ENCODE results near the gene GALNT7. TPM values are rescaled to one million over a fixed set of nuclear protein-coding genes. Genes with fewer than 3 reads are reported as not detected.

The GALNT7 gene
- total RNA-seq, 1 donor from 2014 or later, result 29.6 TPM

DNA sequence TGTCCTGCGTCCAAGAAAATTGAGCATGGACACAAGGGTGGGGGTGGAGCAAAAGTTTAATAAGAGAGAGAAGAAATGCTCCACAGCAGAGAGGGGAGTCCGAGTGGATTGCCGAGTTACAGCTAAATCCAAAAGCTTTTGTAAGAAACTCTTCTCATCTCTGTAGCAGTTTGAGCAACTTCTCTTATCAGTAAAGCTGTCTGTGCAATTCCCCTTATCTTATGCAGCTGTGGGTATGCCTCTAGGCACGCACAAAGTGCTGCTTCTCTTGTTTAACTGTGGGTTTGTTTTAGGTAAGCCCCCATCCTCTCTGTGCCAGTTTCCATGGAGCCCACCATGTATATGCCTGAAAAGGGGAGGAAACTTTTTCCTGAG is 120.7 kb downstream of the GALNT7 start:
- DNase-seq (ENCODE audit: low spot score), result peak; percentile 91

DNA sequence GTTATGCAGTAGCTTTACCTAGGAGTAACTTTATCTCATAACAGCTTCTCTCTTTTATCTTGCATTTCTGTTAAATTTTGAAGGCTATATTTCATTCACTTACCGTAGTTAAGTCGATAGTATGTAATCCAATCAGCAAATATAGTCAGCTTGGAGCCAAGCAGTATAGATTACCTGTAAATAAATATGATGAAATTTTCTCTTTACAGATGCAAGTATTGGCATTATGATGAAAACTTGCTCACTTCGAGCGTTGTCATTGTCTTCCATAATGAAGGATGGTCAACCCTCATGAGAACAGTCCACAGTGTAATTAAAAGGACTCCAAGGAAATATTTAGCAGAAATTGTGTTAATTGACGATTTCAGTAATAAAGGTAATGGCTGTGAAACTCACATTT is 123.3 kb downstream of the GALNT7 start:
- DNase-seq (ENCODE audit: low spot score), result no peak

DNA sequence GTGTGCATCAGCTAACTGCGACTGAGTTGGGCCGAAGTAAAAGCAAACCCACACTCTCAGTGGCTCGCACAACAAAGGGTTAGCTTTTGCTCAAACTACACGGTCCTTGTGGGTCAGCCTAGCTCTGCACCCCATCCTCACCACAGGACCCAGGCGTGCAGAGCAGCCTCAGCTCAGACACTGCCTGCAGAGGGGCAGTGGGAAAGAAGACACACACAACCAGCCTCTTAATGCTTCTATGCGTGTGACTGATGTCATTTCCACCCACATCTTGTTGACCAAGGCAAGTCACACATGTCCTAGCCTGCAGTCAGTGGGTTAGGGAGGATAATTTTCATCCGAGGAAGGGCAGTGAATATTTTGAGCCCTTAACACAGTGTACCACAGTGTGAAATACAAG is 125.1 kb downstream of the GALNT7 start:
- DNase-seq (ENCODE audit: low spot score), result no peak

DNA sequence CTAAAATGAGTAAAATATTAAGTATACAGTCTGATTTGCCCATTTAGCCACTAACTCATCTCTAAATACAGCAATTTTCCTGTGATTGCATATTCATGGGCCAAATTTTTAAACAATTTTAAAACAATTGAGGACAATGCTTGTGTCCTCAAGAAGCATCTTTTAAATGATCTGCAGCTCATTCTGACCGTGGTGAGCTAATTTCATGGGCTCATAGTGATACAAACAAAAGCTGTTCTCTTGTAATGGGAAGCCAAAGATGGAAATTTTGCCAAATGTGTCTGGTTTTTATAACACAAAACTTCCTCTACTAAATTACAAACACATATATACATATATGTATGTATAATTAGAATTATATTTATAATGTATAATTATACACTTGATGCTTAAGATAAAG is 125.8 kb downstream of the GALNT7 start:
- no peak for DNase-seq (ENCODE audit: low spot score)

DNA sequence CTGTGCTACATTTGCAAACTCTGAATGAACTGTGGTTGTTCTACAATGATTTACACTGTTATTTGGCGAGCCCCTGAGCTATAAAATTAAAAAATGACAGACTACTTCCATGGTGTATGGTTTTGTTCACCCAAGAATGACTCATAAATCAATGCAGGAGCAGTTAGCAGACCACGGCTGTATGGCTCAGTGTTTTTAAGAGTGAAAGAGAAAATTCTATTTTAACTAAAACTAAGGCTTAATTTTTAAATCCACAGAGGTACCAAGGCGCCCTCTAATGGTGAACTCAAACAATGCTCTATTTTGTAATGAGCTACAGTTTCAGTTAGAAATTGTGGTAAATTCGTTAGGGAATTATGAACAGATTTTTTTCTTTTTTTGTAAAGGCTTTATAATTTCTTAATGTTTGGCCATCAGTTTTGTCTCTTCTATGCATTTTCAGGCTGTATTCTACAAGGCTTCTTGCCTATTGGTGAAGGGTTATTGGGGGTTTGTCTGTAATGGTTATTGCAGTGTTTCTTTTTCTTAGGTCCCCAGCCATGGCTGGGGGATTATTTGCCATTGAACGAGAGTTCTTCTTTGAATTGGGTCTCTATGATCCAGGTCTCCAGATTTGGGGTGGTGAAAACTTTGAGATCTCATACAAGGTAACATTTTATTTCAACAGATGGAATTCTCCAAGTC is 133.0 kb downstream of the GALNT7 start:
- DNase-seq (ENCODE audit: low spot score), result peak; percentile 58

DNA sequence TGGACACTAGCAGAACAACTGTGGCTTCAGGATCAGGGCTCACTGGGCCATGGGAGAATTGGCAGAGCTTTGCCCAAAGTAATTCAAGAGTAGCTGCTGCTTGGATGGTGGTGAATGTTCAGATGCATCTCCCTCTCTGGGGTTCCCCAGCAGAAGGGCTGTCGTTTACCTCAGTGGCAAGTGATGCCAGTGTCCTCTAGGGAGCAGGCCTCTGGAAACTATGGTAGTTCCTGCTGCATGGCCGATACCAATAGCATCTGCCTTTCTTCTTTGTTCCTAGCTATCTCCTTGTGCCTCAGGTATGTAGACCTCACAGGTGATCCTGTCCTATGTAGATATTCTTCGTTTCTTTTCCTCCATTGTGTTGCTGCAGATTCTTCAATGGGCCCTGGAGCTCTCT is 139.2 kb downstream of the GALNT7 start:
- no peak for DNase-seq (ENCODE audit: low spot score)

DNA sequence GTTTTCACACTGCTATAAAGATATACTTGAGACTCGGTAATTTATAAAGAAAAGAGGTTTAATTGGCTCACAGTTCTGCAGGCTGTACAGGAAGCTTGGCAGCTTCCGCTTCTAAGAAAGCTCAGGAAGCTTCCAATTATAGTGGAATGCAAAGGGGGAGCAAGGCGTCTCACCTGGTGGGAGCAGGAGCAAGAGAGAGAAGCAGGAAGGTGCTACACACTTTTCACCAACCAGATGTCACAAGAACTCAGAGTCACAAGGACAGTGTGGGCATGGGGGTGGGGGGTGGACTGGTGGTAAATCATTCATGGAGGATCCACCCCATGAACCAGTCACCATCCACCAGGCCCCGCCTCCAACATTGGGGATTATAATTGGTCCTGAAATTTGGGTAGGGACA is 142.8 kb downstream of the GALNT7 start:
- DNase-seq (ENCODE audit: low spot score), result no peak

DNA sequence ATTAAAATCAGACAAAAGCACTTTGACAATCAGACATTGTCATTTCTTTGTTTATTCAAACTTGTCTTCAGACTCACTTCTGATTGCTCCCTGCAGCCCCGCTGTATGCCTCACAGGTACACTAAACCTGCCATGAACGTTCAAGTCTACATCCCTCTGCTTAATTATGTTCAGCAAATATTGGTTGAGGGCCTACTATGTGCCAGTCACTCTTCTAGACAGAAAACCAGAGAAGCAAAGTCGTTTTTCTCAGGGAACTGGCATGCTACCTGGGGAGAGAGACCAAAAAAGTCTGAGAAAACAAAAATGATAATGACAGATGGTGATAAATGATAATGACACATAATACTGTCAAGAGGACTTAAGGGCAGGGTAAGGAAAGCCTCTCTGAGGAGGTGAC is 146.1 kb downstream of the GALNT7 start:
- DNase-seq (ENCODE audit: low spot score), result no peak

DNA sequence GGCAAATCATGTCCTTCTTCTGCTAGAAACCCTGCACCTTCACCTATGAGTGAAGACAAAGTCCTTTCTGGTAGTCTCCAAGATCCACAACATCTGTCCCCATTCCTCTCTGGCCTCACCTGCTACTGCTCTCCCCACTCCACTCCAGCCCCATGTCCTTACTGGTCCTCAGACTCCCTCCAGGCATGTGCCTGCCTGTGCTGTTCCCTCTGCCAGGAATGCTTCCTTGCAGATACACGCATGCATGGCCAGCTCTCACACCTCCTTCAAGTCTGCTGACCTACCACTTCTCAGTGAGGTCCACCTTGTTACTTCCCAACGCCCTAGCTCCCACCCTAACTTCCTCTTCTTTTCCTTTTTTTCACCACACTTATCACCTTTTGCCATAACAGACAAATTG is 147.4 kb downstream of the GALNT7 start:
- no peak for DNase-seq (ENCODE audit: low spot score)

DNA sequence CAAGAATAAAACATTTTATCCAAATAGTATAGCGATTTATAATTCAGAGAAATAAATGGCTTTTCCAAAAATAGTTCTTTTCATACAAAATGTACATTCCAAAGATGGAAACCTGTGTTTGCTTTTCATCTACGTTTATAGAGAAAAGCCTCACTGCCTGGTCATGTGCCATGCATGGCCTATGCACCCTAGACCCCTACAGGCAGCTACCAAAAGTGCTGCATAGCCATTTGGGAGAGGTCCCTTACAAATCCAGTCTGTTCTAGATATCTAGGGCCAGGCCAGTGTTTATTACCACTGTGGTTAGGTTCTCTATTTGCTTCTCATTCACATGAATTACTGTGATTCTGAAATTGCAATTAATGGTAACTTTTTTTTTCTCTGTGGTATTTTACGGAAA is 148.4 kb downstream of the GALNT7 start:
- no peak for DNase-seq (ENCODE audit: low spot score)

DNA sequence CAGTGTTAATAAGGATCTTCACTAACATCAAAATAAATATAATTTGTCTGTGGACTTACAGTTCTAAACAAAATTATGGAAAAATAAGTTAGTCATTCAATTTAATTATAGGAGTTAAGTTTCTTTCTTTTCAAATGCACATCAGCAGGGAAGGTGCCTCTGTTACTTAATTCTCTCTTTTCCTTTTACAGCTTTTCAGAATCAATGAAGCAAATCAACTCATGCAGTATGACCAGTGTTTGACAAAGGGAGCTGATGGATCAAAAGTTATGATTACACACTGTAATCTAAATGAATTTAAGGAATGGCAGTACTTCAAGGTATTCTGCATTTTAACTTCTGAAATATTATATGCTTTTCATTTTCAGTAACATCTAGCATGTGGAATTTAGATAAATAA is 149.6 kb downstream of the GALNT7 start:
- no peak for DNase-seq (ENCODE audit: low spot score)

DNA sequence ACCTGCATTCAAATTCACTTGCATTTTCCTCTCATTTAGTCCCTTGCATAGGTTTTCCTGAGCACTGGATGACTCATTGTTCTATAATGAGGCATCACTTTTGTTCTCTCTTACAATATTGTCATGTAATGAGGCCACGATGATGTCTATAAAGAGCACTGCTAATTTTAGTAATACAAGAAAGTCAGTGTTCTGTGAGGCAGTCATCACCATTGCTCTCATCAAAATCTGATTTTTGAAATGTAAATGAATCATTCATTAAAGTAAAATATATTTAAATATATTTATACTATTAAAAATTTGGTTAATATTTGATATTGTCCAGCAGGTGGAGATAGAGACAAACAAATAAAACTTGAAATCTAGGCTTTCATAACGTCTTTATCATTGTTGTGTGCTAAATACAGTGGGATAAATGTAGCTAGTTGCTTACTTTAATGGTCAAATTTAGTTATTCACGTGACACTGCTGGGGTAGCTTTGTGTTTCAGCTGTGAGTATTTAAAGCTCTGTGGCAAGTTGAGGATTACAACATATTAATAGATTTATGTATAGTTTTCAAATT is 150.1 kb downstream of the GALNT7 start:
- peak; percentile 46 for DNase-seq (ENCODE audit: low spot score)

DNA sequence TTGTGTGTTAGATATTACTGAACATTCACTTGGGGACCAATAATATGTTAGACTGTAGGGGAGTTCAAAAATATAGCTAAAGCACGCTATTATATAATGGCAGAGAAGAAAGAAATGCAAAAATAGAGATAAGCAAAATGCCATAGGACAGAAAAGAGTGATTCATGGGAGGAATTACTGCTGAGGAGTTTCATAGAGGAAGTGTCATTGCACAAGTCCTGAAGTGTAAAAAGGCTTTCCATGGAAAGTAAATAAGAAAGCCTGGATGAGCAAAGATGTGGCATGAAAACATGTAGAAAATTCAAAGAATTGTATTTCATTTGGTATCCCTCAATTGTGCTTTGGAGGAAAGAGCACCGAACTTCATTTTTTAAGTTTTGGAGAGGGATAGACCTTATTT is 151.1 kb downstream of the GALNT7 start:
- DNase-seq (ENCODE audit: low spot score), result peak; percentile 13

DNA sequence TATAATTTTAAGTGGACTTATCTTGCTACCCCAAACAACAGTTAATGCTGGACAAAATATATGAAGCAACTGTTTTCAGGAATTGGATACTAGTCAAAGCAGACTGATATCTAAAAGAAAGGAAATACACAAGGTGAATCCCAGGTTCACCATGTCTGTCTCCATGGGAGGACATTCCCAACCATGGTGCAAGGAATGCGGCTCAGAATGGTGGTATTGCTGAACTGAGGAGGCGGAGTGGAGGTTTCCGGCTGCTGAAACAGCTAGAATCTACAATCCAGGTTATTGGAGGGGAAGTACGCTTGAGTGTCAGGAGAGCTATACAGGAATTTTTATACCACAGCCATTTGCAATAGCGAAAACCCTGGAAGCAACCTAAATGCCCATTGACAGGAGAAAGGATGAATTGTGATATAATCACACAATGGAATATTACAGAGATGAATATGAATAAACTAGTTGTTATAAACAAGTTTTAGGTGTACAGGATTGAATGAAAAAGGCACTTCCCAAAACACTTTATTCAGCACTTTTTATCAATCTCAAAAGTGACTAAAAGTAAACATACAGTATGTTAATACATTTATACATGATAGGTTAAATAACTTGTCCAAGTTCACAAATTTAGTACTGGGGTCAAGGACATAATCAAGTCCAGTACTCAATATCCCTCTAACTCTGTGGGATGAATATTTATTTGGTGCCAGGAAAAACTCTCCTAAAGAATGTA is 156.6 kb downstream of the GALNT7 start:
- DNase-seq (ENCODE audit: low spot score), result no peak

DNA sequence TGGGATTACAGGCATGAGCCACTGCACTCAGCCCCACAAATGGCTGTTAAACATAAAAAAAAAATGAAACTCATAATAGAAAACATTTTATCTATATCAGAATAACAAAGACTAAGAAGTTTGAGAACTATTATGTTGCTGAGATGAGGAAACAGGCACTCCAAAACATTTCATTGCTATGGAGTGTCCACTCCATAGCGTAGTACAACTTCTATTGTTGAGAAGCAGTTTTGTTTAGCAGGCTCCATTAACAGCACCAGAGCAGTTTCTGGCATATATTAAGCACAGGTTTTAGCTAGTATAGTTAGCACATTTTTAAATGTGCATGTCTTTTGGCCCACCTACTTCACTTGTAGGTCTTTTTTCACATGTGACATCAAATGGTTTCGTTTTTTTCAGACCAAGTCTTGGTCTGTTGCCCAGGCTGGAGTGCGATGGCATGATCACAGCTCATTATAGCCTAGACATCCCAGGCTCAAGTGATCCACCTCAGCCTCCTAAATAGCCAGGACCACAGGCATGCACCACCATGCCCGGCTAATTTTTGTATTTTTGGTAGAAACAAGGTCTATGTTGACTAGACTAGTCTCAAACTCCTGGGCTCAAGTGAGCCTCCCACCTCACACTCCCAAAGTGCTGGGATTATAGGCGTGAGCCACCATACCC is 159.8 kb downstream of the GALNT7 start:
- DNase-seq (ENCODE audit: low spot score), result no peak

DNA sequence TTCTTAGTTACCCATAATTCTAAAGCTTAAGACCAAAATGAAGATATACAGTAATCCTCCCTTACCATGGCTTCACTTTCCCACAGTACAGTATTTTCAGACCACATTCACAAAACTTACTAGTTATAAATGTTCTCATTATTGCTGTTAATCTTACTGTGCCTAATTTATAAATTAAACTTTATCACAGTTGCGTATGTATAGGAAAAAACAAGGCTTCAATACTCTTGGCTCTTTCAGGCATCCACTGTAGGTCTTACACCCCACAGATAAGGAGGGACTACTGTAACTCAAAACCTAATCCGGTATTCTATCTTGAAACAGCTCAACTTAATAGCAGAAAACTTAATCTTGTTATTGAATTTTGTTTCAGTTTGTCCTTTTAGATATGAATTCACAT is 162.0 kb downstream of the GALNT7 start:
- no peak for DNase-seq (ENCODE audit: low spot score)

DNA sequence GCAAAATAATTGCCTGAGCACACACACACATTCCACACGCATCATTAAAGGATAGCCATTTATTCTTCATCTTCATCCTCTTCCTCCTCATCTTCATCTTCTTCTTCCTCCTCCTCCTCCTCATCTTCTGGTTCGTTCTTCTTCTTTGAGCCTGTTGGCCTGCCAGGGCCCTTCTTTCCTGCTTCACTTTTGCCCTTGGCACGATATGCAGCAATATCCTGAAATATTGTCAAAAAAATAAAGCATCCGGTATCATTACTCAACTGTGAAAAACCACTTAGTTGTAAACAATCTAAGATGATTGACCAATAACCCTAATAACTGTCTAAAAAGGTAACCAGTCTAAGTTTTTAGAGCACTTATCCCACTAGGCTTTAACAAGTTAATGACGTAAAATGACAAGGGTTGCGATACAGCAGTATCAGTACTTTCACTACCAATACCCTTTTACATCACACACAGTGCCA is 163.4 kb downstream of the GALNT7 start:
- DNase-seq (ENCODE audit: low spot score), result peak; percentile 13

DNA sequence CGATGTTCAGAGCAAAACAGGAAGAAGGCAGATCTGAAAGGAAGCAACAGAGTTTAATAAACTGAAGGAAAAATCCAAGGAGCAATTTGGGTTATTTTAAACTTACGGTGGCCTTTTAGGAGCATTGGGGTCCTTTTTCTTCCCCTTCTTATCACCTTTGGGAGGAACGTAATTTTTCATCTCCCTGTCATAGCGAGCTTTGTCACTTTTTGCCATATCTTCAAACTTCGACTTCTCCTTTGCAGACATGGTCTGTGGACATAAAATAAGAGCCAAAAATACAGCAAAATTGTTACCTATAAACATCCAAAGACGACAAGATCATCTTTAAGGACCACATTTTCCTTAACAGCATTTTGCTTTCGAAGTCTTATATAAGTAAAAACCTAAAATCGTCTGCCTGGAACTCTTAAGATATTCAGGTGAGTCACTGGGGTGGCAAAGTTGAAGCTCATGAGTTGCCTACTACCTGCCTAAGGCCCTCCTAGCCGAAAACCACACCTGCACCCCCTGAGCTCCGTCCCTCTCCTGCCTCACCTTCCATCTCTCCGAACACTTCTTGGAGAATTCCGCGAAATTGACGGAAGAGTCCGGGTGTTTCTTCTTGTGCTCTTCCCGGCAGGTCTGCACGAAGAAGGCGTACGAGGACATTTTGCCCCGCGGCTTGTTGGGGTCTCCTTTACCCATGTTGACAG is 164.5 kb downstream of the GALNT7 start:
- DNase-seq (ENCODE audit: low spot score), result peak; percentile 44

DNA sequence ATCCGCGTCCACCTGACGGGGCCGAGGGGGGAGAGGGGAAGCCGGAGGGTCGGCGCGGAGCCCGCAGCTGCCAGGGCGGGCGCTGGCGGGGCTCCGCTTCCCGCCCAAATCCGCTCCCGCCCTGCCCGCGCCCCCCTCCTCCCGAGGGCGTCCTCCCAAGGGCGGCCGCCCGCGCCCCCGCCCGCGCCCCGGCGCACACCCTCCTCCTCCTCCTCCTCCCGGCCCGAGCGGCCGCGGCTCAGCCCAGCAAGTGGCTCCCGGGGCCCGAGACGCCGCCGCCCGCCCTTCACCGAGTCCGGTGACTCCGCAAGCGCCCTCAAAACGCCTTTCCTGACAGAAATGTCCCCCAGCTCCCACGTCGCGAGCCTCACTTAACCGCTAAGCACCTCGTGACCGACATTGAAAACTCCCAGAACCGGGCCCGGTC is 165.1 kb downstream of the GALNT7 start:
- peak; percentile 71 for DNase-seq (ENCODE audit: low spot score)

DNA sequence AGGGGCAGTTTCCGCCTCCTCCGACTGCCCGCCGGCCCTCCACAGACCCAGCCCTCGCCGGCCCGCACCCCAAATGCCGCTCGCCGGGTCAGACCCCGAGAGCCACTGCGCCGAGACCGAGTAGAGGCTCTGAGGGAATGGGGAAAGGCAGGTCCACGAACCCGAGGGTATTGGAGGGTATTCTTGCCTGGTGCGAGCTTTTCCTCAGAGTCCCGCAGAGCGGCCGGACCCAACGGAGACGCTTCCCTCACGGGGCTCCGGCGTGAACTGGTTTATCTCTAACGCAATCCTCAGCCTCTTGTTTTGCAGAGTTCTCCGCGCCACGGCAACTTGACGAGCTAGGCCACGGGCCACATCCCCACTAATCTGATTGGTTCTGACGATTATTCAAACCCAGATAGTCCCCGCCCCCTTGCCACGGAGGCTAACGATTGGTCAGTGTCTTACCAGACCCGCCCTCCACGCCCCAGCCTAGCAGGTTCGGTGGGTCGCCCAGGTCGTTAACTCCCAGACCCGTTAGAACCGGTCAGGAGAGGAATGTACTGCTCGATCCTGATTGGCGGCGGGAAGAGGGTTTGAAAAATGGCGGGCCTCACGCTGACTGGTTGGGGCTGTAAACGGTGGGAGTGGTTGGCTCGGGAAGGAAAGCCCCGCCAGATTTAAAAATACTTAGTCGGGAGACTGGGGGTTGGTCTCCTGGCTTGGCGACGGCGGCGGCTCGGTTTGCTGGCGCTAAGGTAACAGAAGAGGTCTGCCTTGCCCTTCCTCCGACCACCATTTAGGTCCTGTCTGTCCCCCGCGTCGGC is 165.7 kb downstream of the GALNT7 start, which contains the start of gene HMGB2:
HMGB2 (minus strand) TSS at position 274 of the 806 bp plus-strand sequence. CDS start 709 bp downstream, outside the sequence.
- peak; percentile 100 for DNase-seq (ENCODE audit: low spot score)
